ENCODE measurements around the gene TBCEL.

Gene TBCEL

GRCh38 chr11:120988603-120989002, 35.3 kb upstream of the TBCEL start:
- Histone ChIP-seq H3K27ac (replicated peaks) (no peak overlapping the region), H3K4me3 (replicated peaks; ENCODE audit: insufficient read depth, low read length) (no peak overlapping the region), H3K27me3 (ENCODE audit: insufficient read depth, poor library complexity, severe bottlenecking) (peaks cover 39% of the 10 kb centered on the region)
- DNase-seq (ENCODE audit: low read depth in 1 of 2, low spot score in 1 of 2): no peak
- TF ChIP-seq REST (IDR thresholded peaks at IDR 0.05; ENCODE audit: insufficient replicate concordance, low read depth) (no peak), GABPA (IDR thresholded peaks at IDR 0.05; ENCODE audit: low read depth) (no peak), POLR2AphosphoS5 (IDR thresholded peaks at IDR 0.05; ENCODE audit: low read depth) (no peak), SPI1 (IDR thresholded peaks at IDR 0.05; ENCODE audit: borderline replicate concordance, low read depth) (no peak), CTCF (IDR thresholded peaks at IDR 0.05; ENCODE audit: insufficient read depth, low read length) (no peak)

GRCh38 chr11:120991830-120992686, 31.8 kb upstream of the TBCEL start:
- peaks cover 28% of the 10 kb centered on the region for H3K27me3 ChIP-seq (ENCODE audit: insufficient read depth, poor library complexity, severe bottlenecking)

More at GRCh38 chr11:120991830-120992686, 31.8 kb upstream of the TBCEL start:
- H3K27ac ChIP-seq (replicated peaks): no peak overlapping the region
- no peak for DNase-seq (ENCODE audit: low read depth in 1 of 2, low spot score in 1 of 2)
- TF ChIP-seq POLR2AphosphoS5 (IDR thresholded peaks at IDR 0.05; ENCODE audit: low read depth) (no peak), CTCF (IDR thresholded peaks at IDR 0.05; ENCODE audit: insufficient read depth, low read length) (no peak), SPI1 (IDR thresholded peaks at IDR 0.05; ENCODE audit: borderline replicate concordance, low read depth) (no peak), GABPA (IDR thresholded peaks at IDR 0.05; ENCODE audit: low read depth) (no peak), REST (IDR thresholded peaks at IDR 0.05; ENCODE audit: insufficient replicate concordance, low read depth) (no peak)
- H3K4me3 ChIP-seq (replicated peaks; ENCODE audit: insufficient read depth, low read length): no peak overlapping the region
